K562 (cell line): ENCODE data around the gene MED29. TPM values are rescaled to one million over a fixed set of nuclear protein-coding genes. Genes with fewer than 3 reads are reported as not detected.

ENCODE experiments used
- CBX8 ChIP-seq: fragments of 200-600 bp; sonication (generic); IDR thresholded peaks from 2 replicates; pipeline ENCODE4 v1.6.1; 2012; ENCODE audit warnings: borderline replicate concordance, mixed run types, low read depth, mild to moderate bottlenecking, moderate library complexity, mixed read lengths, low read length, control low read depth, inconsistent platforms; ENCODE audit not compliant: poor library complexity, severe bottlenecking; ENCODE audit errors: extremely low read depth
- ETV6 ChIP-seq, 3 experiments: fragments of 150-350 bp in 1 of 3; sonication (generic) in 1 of 3; formaldehyde crosslinking in 1 of 3; IDR thresholded peaks; 2 replicates each; pipeline versions ENCODE4 v1.6.1 to v1.8.0; 2014 to 2022; ENCODE audit warnings: borderline replicate concordance in 2 of 3, low read depth in 2 of 3, antibody characterized with exemption in 1 of 3, low read length in 1 of 3, mild to moderate bottlenecking in 1 of 3, missing genetic modification reagents in 1 of 3
- NEUROD1 ChIP-seq: fragments of 150-350 bp; IDR thresholded peaks from 2 replicates; pipeline ENCODE4 v1.6.1; 2014; ENCODE audit warnings: borderline replicate concordance, low read length, low read depth; ENCODE audit not compliant: partially characterized antibody
- NFIC ChIP-seq: fragments of 450-650 bp; IDR thresholded peaks from 2 replicates; pipeline ENCODE4 v1.6.1; 2017; ENCODE audit warnings: mild to moderate bottlenecking, inconsistent platforms
- NONO ChIP-seq, 2 experiments: fragments of 200-400 bp in 1 of 2; fragments of 450-650 bp in 1 of 2; formaldehyde crosslinking in 1 of 2; IDR thresholded peaks; 2 replicates each; pipeline ENCODE4 v1.6.1; 2017; ENCODE audit warnings: low read depth in 2 of 2, mild to moderate bottlenecking in 2 of 2, moderate library complexity in 2 of 2, low read length in 1 of 2
- PHF8 ChIP-seq: fragments of 200-600 bp; sonication (generic); IDR thresholded peaks from 2 replicates; pipeline ENCODE4 v1.6.1; 2012; ENCODE audit warnings: mixed run types, mild to moderate bottlenecking, inconsistent platforms, low read length, moderate library complexity, borderline replicate concordance
- PURB ChIP-seq: sonication (generic); formaldehyde crosslinking; IDR thresholded peaks from 2 replicates; pipeline ENCODE4 v1.9.0; 2021; ENCODE audit warnings: low read depth, mild to moderate bottlenecking, missing genetic modification reagents
- STAT5B ChIP-seq: fragments of 250-450 bp; sonication (Bioruptor Pico); IDR thresholded peaks from 2 replicates; pipeline ENCODE4 v1.8.0; 2021; ENCODE audit warnings: mild to moderate bottlenecking, inconsistent platforms
- ZNF140 ChIP-seq: fragments of 250-450 bp; sonication (Bioruptor Pico); IDR thresholded peaks from 2 replicates; pipeline ENCODE4 v1.8.0; 2021; ENCODE audit warnings: moderate library complexity, mild to moderate bottlenecking, inconsistent platforms
- ZNF3 ChIP-seq: fragments of 250-450 bp; sonication (Bioruptor Pico); IDR thresholded peaks from 2 replicates; pipeline ENCODE4 v1.5.0; 2021; ENCODE audit warnings: mild to moderate bottlenecking, moderate library complexity
- polyA plus RNA-seq, 8 experiments: library from polyadenylated mRNA; depleted of rRNA in 4 of 8; stranded (reverse) in 5 of 8; unstranded in 3 of 8; fragments of >200 nt; fragmentation: Nextera tagmentation in 2 of 8; fragmentation: Illumina TruSeq in 1 of 8; extraction: Ambion mirVana in 2 of 8; extraction: Trizol in 1 of 8; gene quantifications; 2 replicates each; pipeline versions ENCODE4 v1.2.1 to v1.2.3, GENCODE V29; 2011 to 2014; ENCODE audit warnings: inconsistent platforms in 1 of 8, missing spikeins in 1 of 8
- total RNA-seq, 7 experiments: library from RNA; depleted of rRNA in 6 of 7; stranded (reverse); fragments of >200 nt in 6 of 7; fragmentation: Illumina TruSeq in 2 of 7; extraction: Trizol in 2 of 7; gene quantifications; 2 replicates each; pipeline versions ENCODE4 v1.2.1 to v1.2.3, GENCODE V29; 2011 to 2021; ENCODE audit warnings: low replicate concordance in 1 of 7
- TF ChIP-seq, protein P1 (sequence below): fragments of 450-650 bp; IDR thresholded peaks from 2 replicates; pipeline ENCODE4 v1.6.1; 2016; ENCODE audit warnings: low read depth
- TF ChIP-seq, protein P2 (sequence below): fragments of 200-400 bp; formaldehyde crosslinking; IDR thresholded peaks from 2 replicates; pipeline ENCODE4 v1.6.1; 2017; ENCODE audit warnings: mild to moderate bottlenecking, low read depth, low read length, moderate library complexity
- TF ChIP-seq, protein P3 (sequence below): fragments of 450-650 bp; formaldehyde crosslinking; IDR thresholded peaks from 2 replicates; pipeline ENCODE4 v1.4.0; 2020; ENCODE audit warnings: mild to moderate bottlenecking, mixed read lengths

Gene MED29
- total and polyA plus RNA-seq, 9 of the 15 experiments (the other 6 are each of a cell fraction or from before 2014, with no cell fraction given), result 1.8 to 22.6 (median 12.4) TPM

DNA sequence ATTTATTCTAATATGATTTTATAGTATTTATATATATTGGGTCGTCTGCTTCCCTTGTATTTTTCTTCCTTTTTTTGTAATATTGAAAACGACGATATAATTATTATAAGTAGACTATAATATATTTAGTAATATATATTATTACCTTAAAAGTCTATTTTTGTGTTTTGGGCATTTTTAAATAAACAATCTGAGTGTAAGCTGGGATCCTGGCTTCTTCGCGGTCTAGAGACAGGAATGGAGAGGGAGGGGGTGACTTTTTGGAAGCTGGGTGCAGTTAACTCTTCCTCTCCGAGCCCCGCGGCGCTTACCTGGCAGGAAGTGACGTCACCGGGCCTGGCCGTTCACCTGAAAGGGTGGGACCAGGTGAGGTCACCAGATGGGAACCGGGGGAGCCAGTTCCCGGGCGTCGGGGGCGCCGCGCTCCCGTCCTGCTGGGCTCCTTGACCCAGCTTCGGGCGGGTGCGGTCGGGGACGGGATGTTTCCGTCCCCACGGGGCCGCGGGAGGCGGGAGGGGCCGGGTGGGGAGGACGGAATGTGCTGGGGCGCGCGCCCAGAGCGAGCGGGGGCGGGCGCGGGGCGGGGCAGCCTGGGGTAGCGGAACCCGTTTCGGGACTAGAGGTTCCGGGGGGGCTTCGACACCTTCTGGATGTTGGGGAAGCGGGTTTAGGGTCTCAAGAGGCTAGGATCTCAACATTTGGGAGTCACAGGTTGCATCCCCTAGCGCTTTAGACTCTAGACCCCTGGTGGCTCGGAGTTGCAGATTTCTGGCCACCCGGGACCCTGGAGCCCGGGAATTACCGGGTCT, 18.2 kb downstream of the MED29 start (continued):
- TF ChIP-seq CBX8 (no peak), STAT5B (CRISPR knock-in tag) (no peak), NFIC (peak; percentile 15; the same call in 1 of the 2 replicates), NEUROD1 (peak; percentile 11), PHF8 (peak; percentile 70; the same call in 1 of the 2 replicates), NONO (IDR thresholded peaks at IDR 0.05; ENCODE audit: low read depth in 2 of 2, low read length in 1 of 2) (no peak; a peak in 1 of 4 replicates), ZNF3 (CRISPR knock-in tag) (no peak), ZNF140 (CRISPR knock-in tag) (no peak), ETV6 (IDR thresholded peaks at IDR 0.05; ENCODE audit: borderline replicate concordance in 1 of 2, low read depth in 2 of 2, low read length in 1 of 2) (no peak), ETV6 (CRISPR knock-in tag; IDR thresholded peaks at IDR 0.05; ENCODE audit: borderline replicate concordance) (no peak), PURB (no peak)
- TF ChIP-seq, protein P1, sequence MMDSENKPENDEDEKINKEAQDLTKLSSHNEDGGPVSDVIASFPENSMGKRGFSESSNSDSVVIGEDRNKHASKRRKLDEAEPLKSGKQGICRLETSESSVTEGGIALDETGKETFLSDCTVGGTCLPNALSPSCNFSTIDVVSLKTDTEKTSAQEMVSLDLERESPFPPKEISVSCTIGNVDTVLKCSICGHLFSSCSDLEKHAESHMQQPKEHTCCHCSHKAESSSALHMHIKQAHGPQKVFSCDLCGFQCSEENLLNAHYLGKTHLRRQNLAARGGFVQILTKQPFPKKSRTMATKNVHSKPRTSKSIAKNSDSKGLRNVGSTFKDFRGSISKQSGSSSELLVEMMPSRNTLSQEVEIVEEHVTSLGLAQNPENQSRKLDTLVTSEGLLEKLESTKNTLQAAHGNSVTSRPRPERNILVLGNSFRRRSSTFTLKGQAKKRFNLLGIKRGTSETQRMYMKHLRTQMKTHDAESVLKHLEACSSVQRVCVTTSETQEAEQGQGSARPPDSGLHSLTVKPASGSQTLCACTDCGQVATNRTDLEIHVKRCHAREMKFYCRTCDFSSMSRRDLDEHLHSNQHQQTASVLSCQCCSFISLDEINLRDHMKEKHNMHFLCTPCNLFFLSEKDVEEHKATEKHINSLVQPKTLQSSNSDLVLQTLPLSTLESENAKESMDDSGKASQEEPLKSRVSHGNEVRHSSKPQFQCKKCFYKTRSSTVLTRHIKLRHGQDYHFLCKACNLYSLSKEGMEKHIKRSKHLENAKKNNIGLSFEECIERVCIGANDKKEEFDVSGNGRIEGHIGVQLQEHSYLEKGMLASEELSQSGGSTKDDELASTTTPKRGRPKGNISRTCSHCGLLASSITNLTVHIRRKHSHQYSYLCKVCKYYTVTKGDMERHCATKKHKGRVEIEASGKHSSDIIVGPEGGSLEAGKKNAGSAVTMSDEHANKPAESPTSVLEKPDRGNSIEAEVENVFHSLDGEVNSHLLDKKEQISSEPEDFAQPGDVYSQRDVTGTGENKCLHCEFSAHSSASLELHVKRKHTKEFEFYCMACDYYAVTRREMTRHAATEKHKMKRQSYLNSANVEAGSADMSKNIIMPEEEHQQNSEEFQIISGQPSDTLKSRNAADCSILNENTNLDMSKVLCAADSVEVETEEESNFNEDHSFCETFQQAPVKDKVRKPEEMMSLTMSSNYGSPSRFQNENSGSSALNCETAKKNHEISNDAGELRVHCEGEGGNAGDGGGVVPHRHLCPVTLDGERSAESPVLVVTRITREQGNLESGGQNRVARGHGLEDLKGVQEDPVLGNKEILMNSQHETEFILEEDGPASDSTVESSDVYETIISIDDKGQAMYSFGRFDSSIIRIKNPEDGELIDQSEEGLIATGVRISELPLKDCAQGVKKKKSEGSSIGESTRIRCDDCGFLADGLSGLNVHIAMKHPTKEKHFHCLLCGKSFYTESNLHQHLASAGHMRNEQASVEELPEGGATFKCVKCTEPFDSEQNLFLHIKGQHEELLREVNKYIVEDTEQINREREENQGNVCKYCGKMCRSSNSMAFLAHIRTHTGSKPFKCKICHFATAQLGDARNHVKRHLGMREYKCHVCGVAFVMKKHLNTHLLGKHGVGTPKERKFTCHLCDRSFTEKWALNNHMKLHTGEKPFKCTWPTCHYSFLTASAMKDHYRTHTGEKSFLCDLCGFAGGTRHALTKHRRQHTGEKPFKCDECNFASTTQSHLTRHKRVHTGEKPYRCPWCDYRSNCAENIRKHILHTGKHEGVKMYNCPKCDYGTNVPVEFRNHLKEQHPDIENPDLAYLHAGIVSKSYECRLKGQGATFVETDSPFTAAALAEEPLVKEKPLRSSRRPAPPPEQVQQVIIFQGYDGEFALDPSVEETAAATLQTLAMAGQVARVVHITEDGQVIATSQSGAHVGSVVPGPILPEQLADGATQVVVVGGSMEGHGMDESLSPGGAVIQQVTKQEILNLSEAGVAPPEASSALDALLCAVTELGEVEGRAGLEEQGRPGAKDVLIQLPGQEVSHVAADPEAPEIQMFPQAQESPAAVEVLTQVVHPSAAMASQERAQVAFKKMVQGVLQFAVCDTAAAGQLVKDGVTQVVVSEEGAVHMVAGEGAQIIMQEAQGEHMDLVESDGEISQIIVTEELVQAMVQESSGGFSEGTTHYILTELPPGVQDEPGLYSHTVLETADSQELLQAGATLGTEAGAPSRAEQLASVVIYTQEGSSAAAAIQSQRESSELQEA, result no peak
- TF ChIP-seq, protein P2, sequence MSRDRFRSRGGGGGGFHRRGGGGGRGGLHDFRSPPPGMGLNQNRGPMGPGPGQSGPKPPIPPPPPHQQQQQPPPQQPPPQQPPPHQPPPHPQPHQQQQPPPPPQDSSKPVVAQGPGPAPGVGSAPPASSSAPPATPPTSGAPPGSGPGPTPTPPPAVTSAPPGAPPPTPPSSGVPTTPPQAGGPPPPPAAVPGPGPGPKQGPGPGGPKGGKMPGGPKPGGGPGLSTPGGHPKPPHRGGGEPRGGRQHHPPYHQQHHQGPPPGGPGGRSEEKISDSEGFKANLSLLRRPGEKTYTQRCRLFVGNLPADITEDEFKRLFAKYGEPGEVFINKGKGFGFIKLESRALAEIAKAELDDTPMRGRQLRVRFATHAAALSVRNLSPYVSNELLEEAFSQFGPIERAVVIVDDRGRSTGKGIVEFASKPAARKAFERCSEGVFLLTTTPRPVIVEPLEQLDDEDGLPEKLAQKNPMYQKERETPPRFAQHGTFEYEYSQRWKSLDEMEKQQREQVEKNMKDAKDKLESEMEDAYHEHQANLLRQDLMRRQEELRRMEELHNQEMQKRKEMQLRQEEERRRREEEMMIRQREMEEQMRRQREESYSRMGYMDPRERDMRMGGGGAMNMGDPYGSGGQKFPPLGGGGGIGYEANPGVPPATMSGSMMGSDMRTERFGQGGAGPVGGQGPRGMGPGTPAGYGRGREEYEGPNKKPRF, result no peak
- TF ChIP-seq, protein P3, sequence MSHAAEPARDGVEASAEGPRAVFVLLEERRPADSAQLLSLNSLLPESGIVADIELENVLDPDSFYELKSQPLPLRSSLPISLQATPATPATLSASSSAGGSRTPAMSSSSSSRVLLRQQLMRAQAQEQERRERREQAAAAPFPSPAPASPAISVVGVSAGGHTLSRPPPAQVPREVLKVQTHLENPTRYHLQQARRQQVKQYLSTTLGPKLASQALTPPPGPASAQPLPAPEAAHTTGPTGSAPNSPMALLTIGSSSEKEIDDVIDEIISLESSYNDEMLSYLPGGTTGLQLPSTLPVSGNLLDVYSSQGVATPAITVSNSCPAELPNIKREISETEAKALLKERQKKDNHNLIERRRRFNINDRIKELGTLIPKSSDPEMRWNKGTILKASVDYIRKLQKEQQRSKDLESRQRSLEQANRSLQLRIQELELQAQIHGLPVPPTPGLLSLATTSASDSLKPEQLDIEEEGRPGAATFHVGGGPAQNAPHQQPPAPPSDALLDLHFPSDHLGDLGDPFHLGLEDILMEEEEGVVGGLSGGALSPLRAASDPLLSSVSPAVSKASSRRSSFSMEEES (CRISPR knock-in tag), result no peak
